Hepatocyte (in vitro differentiated cells): ENCODE data around the gene MAU2. TPM values are rescaled to one million over a fixed set of nuclear protein-coding genes. Genes with fewer than 3 reads are reported as not detected.

ENCODE experiments used
- DNase-seq: peaks from one replicate; pipeline ENCODE4 v3.0.0-alpha.2; 2016; ENCODE audit warnings: low spot score
- H2AFZ ChIP-seq: fragments of 200-600 bp; sonication (generic); 2 replicates; pipeline ENCODE4 v1.6.0; 2016; ENCODE audit warnings: antibody characterized with exemption, mild to moderate bottlenecking
- H3K27ac ChIP-seq: fragments of 200-600 bp; sonication (generic); 2 replicates; pipeline ENCODE4 v1.5.1; 2016; ENCODE audit warnings: mild to moderate bottlenecking
- H3K27me3 ChIP-seq: fragments of 200-600 bp; sonication (generic); 2 replicates; pipeline ENCODE4 v1.6.1; 2016
- H3K36me3 ChIP-seq: fragments of 200-600 bp; sonication (generic); replicated peaks from 2 replicates; pipeline ENCODE4 v1.5.1; 2016; ENCODE audit warnings: low read depth; ENCODE audit not compliant: insufficient read depth
- H3K4me1 ChIP-seq: fragments of 200-600 bp; sonication (generic); 2 replicates; pipeline ENCODE4 v1.5.1; 2016; ENCODE audit warnings: mild to moderate bottlenecking, moderate library complexity; ENCODE audit not compliant: insufficient read depth
- H3K4me2 ChIP-seq: fragments of 200-600 bp; sonication (generic); 2 replicates; pipeline ENCODE4 v1.6.0; 2016
- H3K4me3 ChIP-seq: fragments of 200-600 bp; sonication (generic); 2 replicates; pipeline ENCODE4 v1.5.1; 2016; ENCODE audit warnings: mild to moderate bottlenecking
- H3K79me2 ChIP-seq: fragments of 200-600 bp; sonication (generic); 2 replicates; pipeline ENCODE4 v1.6.0; 2017; ENCODE audit warnings: mild to moderate bottlenecking
- H3K9me2 ChIP-seq: fragments of 200-600 bp; sonication (generic); replicated peaks from 2 replicates; pipeline ENCODE4 v1.6.0; 2017; ENCODE audit warnings: mild to moderate bottlenecking; ENCODE audit not compliant: insufficient read depth
- H3K9me3 ChIP-seq: fragments of 200-600 bp; sonication (generic); 2 replicates; pipeline ENCODE4 v1.5.1; 2016; ENCODE audit warnings: low read depth, mild to moderate bottlenecking
- H4K20me1 ChIP-seq: fragments of 200-600 bp; sonication (generic); 2 replicates; pipeline ENCODE4 v1.6.0; 2016; ENCODE audit warnings: mild to moderate bottlenecking; ENCODE audit not compliant: insufficient read depth, poor library complexity, severe bottlenecking
- CTCF ChIP-seq: fragments of 200-600 bp; sonication (generic); IDR thresholded peaks from 2 replicates; pipeline ENCODE4 v1.5.1; 2016; ENCODE audit warnings: antibody characterized with exemption, mild to moderate bottlenecking; ENCODE audit not compliant: poor library complexity
- EZH2 ChIP-seq: fragments of 200-600 bp; sonication (generic); IDR thresholded peaks from 2 replicates; pipeline ENCODE4 v1.6.1; 2016; ENCODE audit warnings: antibody characterized with exemption, mild to moderate bottlenecking, borderline replicate concordance
- EZH2phosphoT487 ChIP-seq: fragments of 200-600 bp; sonication (generic); IDR thresholded peaks from one replicate; pipeline ENCODE4 v1.6.1; 2018; ENCODE audit warnings: antibody characterized with exemption, mild to moderate bottlenecking, low read depth, moderate library complexity; ENCODE audit not compliant: unreplicated experiment, severe bottlenecking
- WGBS: methylation state at CpG from one replicate; pipeline ENCODE4 v1.1.6; 2016; ENCODE audit warnings: low lambda C conversion rate; ENCODE audit errors: missing lambda C conversion rate; 5-methylcytosine and 5-hydroxymethylcytosine counted together
- polyA plus RNA-seq: library from polyadenylated mRNA; unstranded; fragments of >200 nt; fragmentation: Nextera tagmentation; extraction: Ambion mirVana; gene quantifications from 2 replicates; pipeline ENCODE4 v1.2.1, GENCODE V29; 2016
- total RNA-seq: library from RNA; depleted of rRNA; stranded (reverse); fragments of >200 nt; gene quantifications from 2 replicates; pipeline ENCODE4 v1.2.3, GENCODE V29; 2014

The MAU2 gene
- total and polyA plus RNA-seq, 2 experiments from 2014 or later, result 25.3 to 31.8 TPM

DNA sequence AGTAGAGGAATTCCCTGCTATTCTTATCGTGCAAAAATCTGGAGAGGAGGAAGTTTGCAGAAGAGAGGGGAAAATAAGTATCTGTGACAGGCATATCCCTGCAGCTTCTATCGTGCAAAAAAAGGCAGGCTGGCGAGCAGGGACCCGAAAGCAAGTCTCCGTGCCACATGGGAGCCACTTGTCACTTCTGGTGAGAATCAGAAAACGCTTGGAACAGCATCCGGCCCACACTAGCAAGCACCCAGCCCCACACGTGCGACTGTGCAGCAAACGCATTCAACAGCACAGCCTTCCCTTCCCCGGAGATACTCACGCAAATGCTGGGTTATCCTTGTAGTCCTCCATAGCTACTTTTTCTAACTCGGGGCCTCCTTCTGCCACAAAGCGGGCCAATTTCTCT lies 17.2 kb upstream of the MAU2 start:
- TF ChIP-seq CTCF (no peak), EZH2phosphoT487 (no peak), EZH2 (no peak)

GRCh38 chr19:19304186-19304965 lies 16.3 kb upstream of the MAU2 start:
- WGBS, result 95% methylated on average over 14 of the region's 14 CpGs
- Histone ChIP-seq H3K27me3 (no peaks in the 10 kb centered on the region), H3K4me1 (no peaks in the 10 kb centered on the region), H3K9me3 (no peaks in the 10 kb centered on the region), H3K79me2 (no peaks in the 10 kb centered on the region), H2AFZ (no peak overlapping the region), H3K9me2 (no peaks in the 10 kb centered on the region), H4K20me1 (no peaks in the 10 kb centered on the region), H3K36me3 (no peaks in the 10 kb centered on the region), H3K27ac (no peak overlapping the region), H3K4me3 (no peak overlapping the region), H3K4me2 (no peak overlapping the region)
- TF ChIP-seq CTCF (no peak), EZH2phosphoT487 (no peak), EZH2 (no peak)
- no peak for DNase-seq

More for the DNA sequence above, 17.2 kb upstream of the MAU2 start:
- Histone ChIP-seq H3K27me3 (no peaks in the 10 kb centered on the region), H3K9me2 (no peaks in the 10 kb centered on the region), H3K27ac (no peak overlapping the region), H4K20me1 (no peaks in the 10 kb centered on the region), H3K79me2 (no peaks in the 10 kb centered on the region), H3K4me3 (no peak overlapping the region), H2AFZ (no peak overlapping the region), H3K4me1 (no peaks in the 10 kb centered on the region), H3K4me2 (no peak overlapping the region), H3K9me3 (no peaks in the 10 kb centered on the region), H3K36me3 (no peaks in the 10 kb centered on the region)
- WGBS, result 93% methylated on average over 14 of the region's 14 CpGs
- no peak for DNase-seq

- Histone ChIP-seq H3K9me3 (no peaks in the 10 kb centered on the region), H3K9me2 (no peaks in the 10 kb centered on the region), H3K27ac (no peak overlapping the region), H3K36me3 (no peaks in the 10 kb centered on the region), H4K20me1 (no peaks in the 10 kb centered on the region), H3K4me2 (no peak overlapping the region), H3K27me3 (no peaks in the 10 kb centered on the region), H3K79me2 (no peaks in the 10 kb centered on the region), H3K4me1 (no peaks in the 10 kb centered on the region), H2AFZ (no peak overlapping the region), H3K4me3 (no peak overlapping the region)
- TF ChIP-seq EZH2 (no peak), CTCF (no peak), EZH2phosphoT487 (no peak)
- DNase-seq, result no peak
- 95% methylated on average over 10 of the region's 10 CpGs for WGBS
Observed at GRCh38 chr19:19305066-19305465, 15.6 kb upstream of the MAU2 start.
